Hepatocyte (in vitro differentiated cells): ENCODE measurements around the gene ZNF385D. TPM values are rescaled to one million over a fixed set of nuclear protein-coding genes. Genes with fewer than 3 reads are reported as not detected.

Experiments used
- DNase-seq: peaks from one replicate; pipeline ENCODE4 v3.0.0-alpha.2; 2016; ENCODE audit warnings: low spot score
- H2AFZ ChIP-seq: fragments of 200-600 bp; sonication (generic); 2 replicates; pipeline ENCODE4 v1.6.0; 2016; ENCODE audit warnings: antibody characterized with exemption, mild to moderate bottlenecking
- H3K27ac ChIP-seq: fragments of 200-600 bp; sonication (generic); 2 replicates; pipeline ENCODE4 v1.5.1; 2016; ENCODE audit warnings: mild to moderate bottlenecking
- H3K27me3 ChIP-seq: fragments of 200-600 bp; sonication (generic); 2 replicates; pipeline ENCODE4 v1.6.1; 2016
- H3K36me3 ChIP-seq: fragments of 200-600 bp; sonication (generic); replicated peaks from 2 replicates; pipeline ENCODE4 v1.5.1; 2016; ENCODE audit warnings: low read depth; ENCODE audit not compliant: insufficient read depth
- H3K4me1 ChIP-seq: fragments of 200-600 bp; sonication (generic); 2 replicates; pipeline ENCODE4 v1.5.1; 2016; ENCODE audit warnings: mild to moderate bottlenecking, moderate library complexity; ENCODE audit not compliant: insufficient read depth
- H3K4me2 ChIP-seq: fragments of 200-600 bp; sonication (generic); 2 replicates; pipeline ENCODE4 v1.6.0; 2016
- H3K4me3 ChIP-seq: fragments of 200-600 bp; sonication (generic); 2 replicates; pipeline ENCODE4 v1.5.1; 2016; ENCODE audit warnings: mild to moderate bottlenecking
- H3K79me2 ChIP-seq: fragments of 200-600 bp; sonication (generic); 2 replicates; pipeline ENCODE4 v1.6.0; 2017; ENCODE audit warnings: mild to moderate bottlenecking
- H3K9me2 ChIP-seq: fragments of 200-600 bp; sonication (generic); replicated peaks from 2 replicates; pipeline ENCODE4 v1.6.0; 2017; ENCODE audit warnings: mild to moderate bottlenecking; ENCODE audit not compliant: insufficient read depth
- H3K9me3 ChIP-seq: fragments of 200-600 bp; sonication (generic); 2 replicates; pipeline ENCODE4 v1.5.1; 2016; ENCODE audit warnings: low read depth, mild to moderate bottlenecking
- H4K20me1 ChIP-seq: fragments of 200-600 bp; sonication (generic); 2 replicates; pipeline ENCODE4 v1.6.0; 2016; ENCODE audit warnings: mild to moderate bottlenecking; ENCODE audit not compliant: insufficient read depth, poor library complexity, severe bottlenecking
- CTCF ChIP-seq: fragments of 200-600 bp; sonication (generic); IDR thresholded peaks from 2 replicates; pipeline ENCODE4 v1.5.1; 2016; ENCODE audit warnings: antibody characterized with exemption, mild to moderate bottlenecking; ENCODE audit not compliant: poor library complexity
- EZH2 ChIP-seq: fragments of 200-600 bp; sonication (generic); IDR thresholded peaks from 2 replicates; pipeline ENCODE4 v1.6.1; 2016; ENCODE audit warnings: antibody characterized with exemption, mild to moderate bottlenecking, borderline replicate concordance
- EZH2phosphoT487 ChIP-seq: fragments of 200-600 bp; sonication (generic); IDR thresholded peaks from one replicate; pipeline ENCODE4 v1.6.1; 2018; ENCODE audit warnings: antibody characterized with exemption, mild to moderate bottlenecking, low read depth, moderate library complexity; ENCODE audit not compliant: unreplicated experiment, severe bottlenecking
- WGBS: methylation state at CpG from one replicate; pipeline ENCODE4 v1.1.6; 2016; ENCODE audit warnings: low lambda C conversion rate; ENCODE audit errors: missing lambda C conversion rate; 5-methylcytosine and 5-hydroxymethylcytosine counted together
- polyA plus RNA-seq: library from polyadenylated mRNA; unstranded; fragments of >200 nt; fragmentation: Nextera tagmentation; extraction: Ambion mirVana; gene quantifications from 2 replicates; pipeline ENCODE4 v1.2.1, GENCODE V29; 2016
- total RNA-seq: library from RNA; depleted of rRNA; stranded (reverse); fragments of >200 nt; gene quantifications from 2 replicates; pipeline ENCODE4 v1.2.3, GENCODE V29; 2014

The ZNF385D gene
- total and polyA plus RNA-seq, 2 experiments from 2014 or later, result 4.9 to 7.4 TPM

DNA sequence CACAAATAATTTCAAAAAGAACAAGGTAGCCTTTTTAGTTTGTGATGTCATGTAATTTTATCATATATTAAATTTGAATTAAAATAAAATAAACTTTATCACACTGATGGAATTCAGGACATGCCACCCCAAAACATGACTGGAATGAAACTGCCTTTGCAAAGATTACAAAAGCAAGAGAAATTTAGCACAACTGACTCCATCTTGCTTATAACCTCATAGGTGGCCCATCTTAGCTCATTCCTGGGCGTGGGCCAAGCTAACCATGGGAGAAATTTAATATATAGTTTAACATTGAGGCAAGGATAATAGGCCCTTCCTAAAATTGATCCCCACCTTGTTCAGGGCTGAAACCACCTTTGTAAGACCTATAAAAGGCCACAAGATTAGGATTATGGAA lies 235.6 kb downstream of the ZNF385D start:
- Histone ChIP-seq H3K4me1 (no peaks in the 10 kb centered on the region), H3K27me3 (no peaks in the 10 kb centered on the region), H3K9me3 (no peaks in the 10 kb centered on the region), H3K79me2 (no peaks in the 10 kb centered on the region), H3K27ac (no peak overlapping the region), H3K36me3 (no peaks in the 10 kb centered on the region), H4K20me1 (no peaks in the 10 kb centered on the region), H3K9me2 (no peaks in the 10 kb centered on the region), H3K4me3 (no peak overlapping the region), H2AFZ (no peak overlapping the region), H3K4me2 (no peak overlapping the region)
- WGBS, result 93% methylated on average over 1 of the region's 1 CpG
- TF ChIP-seq EZH2phosphoT487 (no peak), EZH2 (no peak)
- no peak for DNase-seq

GRCh38 chr3:21509731-21510470 lies 241.1 kb downstream of the ZNF385D start:
- Histone ChIP-seq H3K36me3 (no peaks in the 10 kb centered on the region), H4K20me1 (no peaks in the 10 kb centered on the region), H3K9me3 (no peaks in the 10 kb centered on the region), H3K4me2 (no peak overlapping the region), H3K27me3 (no peaks in the 10 kb centered on the region), H3K79me2 (no peaks in the 10 kb centered on the region), H3K4me3 (no peak overlapping the region), H3K27ac (no peak overlapping the region), H3K9me2 (no peaks in the 10 kb centered on the region), H2AFZ (no peak overlapping the region), H3K4me1 (no peaks in the 10 kb centered on the region)
- WGBS, result 78% methylated on average over 5 of the region's 5 CpGs
- TF ChIP-seq EZH2, result no peak
- TF ChIP-seq EZH2phosphoT487, result no peak
- no peak for TF ChIP-seq CTCF
- no peak for DNase-seq

- no peaks in the 10 kb centered on the region for H3K9me3 ChIP-seq
- no peaks in the 10 kb centered on the region for H3K9me2 ChIP-seq
Observed at GRCh38 chr3:21508246-21508645, 242.8 kb downstream of the ZNF385D start.

More at GRCh38 chr3:21508246-21508645, 242.8 kb downstream of the ZNF385D start:
- TF ChIP-seq EZH2phosphoT487, result no peak
- TF ChIP-seq CTCF, result no peak
- TF ChIP-seq EZH2, result no peak
- Histone ChIP-seq H3K79me2 (no peaks in the 10 kb centered on the region), H2AFZ (no peak overlapping the region), H3K4me1 (no peaks in the 10 kb centered on the region), H3K27me3 (no peaks in the 10 kb centered on the region), H3K4me3 (no peak overlapping the region), H3K36me3 (no peaks in the 10 kb centered on the region), H3K27ac (no peak overlapping the region), H3K4me2 (no peak overlapping the region), H4K20me1 (no peaks in the 10 kb centered on the region)
- DNase-seq, result no peak
